Endodermal cell (in vitro differentiated cells): Measurements from ENCODE around the gene CCM2. TPM values are rescaled to one million over a fixed set of nuclear protein-coding genes. Genes with fewer than 3 reads are reported as not detected.
A peak's percentile ranks its signal among the peaks of the same experiment; 100 is the strongest.
"Not testable (repeated sequence)": the region's sequence is repeated elsewhere in the genome, so short reads cannot be mapped to it uniquely, and the experiment has no call there.

ENCODE experiments used
- DNase-seq: peaks from one replicate; pipeline ENCODE4 v3.0.0-alpha.2; 2017
- H3K27ac ChIP-seq: 2 replicates; pipeline ENCODE4 v1.5.1; 2013; ENCODE audit warnings: mild to moderate bottlenecking, low read depth, low read length, moderate library complexity
- H3K27me3 ChIP-seq: 2 replicates; pipeline ENCODE4 v1.6.1; 2013; ENCODE audit warnings: mild to moderate bottlenecking, low read length, moderate library complexity; ENCODE audit not compliant: insufficient read depth, control insufficient read depth, poor library complexity, severe bottlenecking
- H3K36me3 ChIP-seq: 2 replicates; pipeline ENCODE4 v1.7.0; 2013; ENCODE audit warnings: mild to moderate bottlenecking, low read length, moderate library complexity; ENCODE audit not compliant: control insufficient read depth, insufficient read depth
- H3K4me1 ChIP-seq: one replicate; pipeline ENCODE4 v1.7.0; 2013; ENCODE audit warnings: low read length; ENCODE audit not compliant: control insufficient read depth, insufficient read depth
- H3K4me3 ChIP-seq: 2 replicates; pipeline ENCODE4 v1.5.1; 2013; ENCODE audit warnings: mild to moderate bottlenecking, low read length, moderate library complexity
- H3K9ac ChIP-seq: 2 replicates; pipeline ENCODE4 v1.6.1; 2013; ENCODE audit warnings: mild to moderate bottlenecking, low read length, moderate library complexity; ENCODE audit not compliant: poor library complexity, severe bottlenecking; ENCODE audit errors: extremely low read depth
- H3K9me3 ChIP-seq: 2 replicates; pipeline ENCODE4 v1.6.1; 2013; ENCODE audit warnings: mild to moderate bottlenecking, low read length, moderate library complexity; ENCODE audit not compliant: control insufficient read depth
- H3K27ac Mint-ChIP-seq: 2 replicates; pipeline ENCODE4 v1.8.0; 2020; ENCODE audit warnings: mixed read lengths
- H3K27me3 Mint-ChIP-seq: 2 replicates; pipeline ENCODE4 v1.8.0; 2021; ENCODE audit warnings: mild to moderate bottlenecking, mixed read lengths; ENCODE audit not compliant: insufficient read depth
- H3K36me3 Mint-ChIP-seq: 2 replicates; pipeline ENCODE4 v1.8.0; 2020; ENCODE audit warnings: low read depth, mixed read lengths
- H3K4me1 Mint-ChIP-seq: 2 replicates; pipeline ENCODE4 v1.8.0; 2020; ENCODE audit warnings: mixed read lengths
- H3K4me3 Mint-ChIP-seq: 2 replicates; pipeline ENCODE4 v1.8.0; 2020; ENCODE audit warnings: mild to moderate bottlenecking, moderate library complexity, mixed read lengths
- H3K9me3 Mint-ChIP-seq: 2 replicates; pipeline ENCODE4 v1.8.0; 2020; ENCODE audit warnings: mild to moderate bottlenecking, mixed read lengths
- CTCF ChIP-seq: fragments of 200-600 bp; sonication (generic); conservative IDR thresholded peaks from 2 replicates; pipeline ENCODE4 v1.5.0; 2021; ENCODE audit warnings: antibody characterized with exemption, mild to moderate bottlenecking
- WGBS, 2 experiments: methylation state at CpG; one replicate each; pipeline versions ENCODE4 v1.1.5 to v1.1.7; 2013; ENCODE audit warnings: missing lambda C conversion rate in 2 of 2, mixed read lengths in 1 of 2; ENCODE audit not compliant: insufficient coverage in 1 of 2, insufficient read length in 1 of 2; 5-methylcytosine and 5-hydroxymethylcytosine counted together
- total RNA-seq, 2 donors: library from RNA; stranded (reverse); fragmentation: NEBNext Ultra II Directional in 1 of 2; extraction: Animal tissue kit (Norgen Biotek cat#: 25700) in 1 of 2; gene quantifications; 2 replicates in 1 of 2; 3 replicates in 1 of 2; pipeline ENCODE4 v1.2.1, GENCODE V29; 2021

Gene CCM2
- total RNA-seq, 2 donors from 2014 or later = 37.4 to 38.1 TPM

GRCh38 chr7:45032421-45032820 lies 32.4 kb downstream of the CCM2 start:
- Histone ChIP-seq H3K27me3 (no peaks in the 10 kb centered on the region), H3K36me3 (peaks cover 12% of the 10 kb centered on the region), H3K4me1 (peaks cover 3% of the 10 kb centered on the region), H3K9me3 (no peaks in the 10 kb centered on the region), H3K27ac (no peak overlapping the region), H3K9ac (no peak overlapping the region), H3K4me3 (no peak overlapping the region)
- TF ChIP-seq CTCF = no peak
- Mint-ChIP-seq H3K27me3 (no peaks in the 10 kb centered on the region), H3K27ac (peak overlapping the region; percentile 7), H3K9me3 (no peaks in the 10 kb centered on the region), H3K36me3 (peaks cover 16% of the 10 kb centered on the region), H3K4me3 (no peak overlapping the region), H3K4me1 (peaks cover 34% of the 10 kb centered on the region)
- no peak for DNase-seq
- 90% methylated on average over 4 of the region's 4 CpGs for WGBS, 2 experiments

- no peak overlapping the region for H3K27ac ChIP-seq
Measured at GRCh38 chr7:45033261-45033930, 33.4 kb downstream of the CCM2 start.

GRCh38 chr7:45033931-45034290 lies 33.9 kb downstream of the CCM2 start:
- Histone ChIP-seq H3K36me3 (peaks cover 14% of the 10 kb centered on the region), H3K4me3 (no peak overlapping the region), H3K9me3 (no peaks in the 10 kb centered on the region), H3K27me3 (no peaks in the 10 kb centered on the region), H3K9ac (no peak overlapping the region), H3K27ac (no peak overlapping the region), H3K4me1 (peaks cover 3% of the 10 kb centered on the region)
- no peaks in the 10 kb centered on the region for H3K27me3 Mint-ChIP-seq
- no peak for TF ChIP-seq CTCF
- no peak overlapping the region for H3K27ac Mint-ChIP-seq
- DNase-seq = no peak
- no peak overlapping the region for H3K4me3 Mint-ChIP-seq
- WGBS, 2 experiments = 92 to 93% methylated on average over 2 to 4 of the region's 4 CpGs
- H3K4me1 Mint-ChIP-seq = peaks cover 42% of the 10 kb centered on the region
- H3K9me3 Mint-ChIP-seq = no peaks in the 10 kb centered on the region
- peaks cover 17% of the 10 kb centered on the region for H3K36me3 Mint-ChIP-seq

More at GRCh38 chr7:45033261-45033930, 33.4 kb downstream of the CCM2 start:
- peaks cover 12% of the 10 kb centered on the region for H3K36me3 Mint-ChIP-seq
- H3K9me3 Mint-ChIP-seq = no peaks in the 10 kb centered on the region
- Histone ChIP-seq H3K36me3 (peaks cover 9% of the 10 kb centered on the region), H3K9me3 (no peaks in the 10 kb centered on the region), H3K9ac (no peak overlapping the region), H3K4me1 (peaks cover 3% of the 10 kb centered on the region), H3K27me3 (no peaks in the 10 kb centered on the region), H3K4me3 (no peak overlapping the region)
- H3K27ac Mint-ChIP-seq = no peak overlapping the region
- H3K4me1 Mint-ChIP-seq = peaks cover 42% of the 10 kb centered on the region
- H3K27me3 Mint-ChIP-seq = no peaks in the 10 kb centered on the region
- no peak overlapping the region for H3K4me3 Mint-ChIP-seq
- no peak for DNase-seq
- WGBS, 2 experiments = 88 to 93% methylated on average over 1 of the region's 1 CpG
- TF ChIP-seq CTCF = no peak

- H3K36me3 ChIP-seq = peaks cover 18% of the 10 kb centered on the region
- not testable (repeated sequence) for H3K4me3 Mint-ChIP-seq, H3K9ac ChIP-seq, H3K9me3 ChIP-seq, H3K9me3 Mint-ChIP-seq, H3K4me1 ChIP-seq, H3K4me3 ChIP-seq, DNase-seq, H3K27me3 Mint-ChIP-seq, H3K27ac Mint-ChIP-seq, H3K27ac ChIP-seq, H3K27me3 ChIP-seq
- peaks cover 20% of the 10 kb centered on the region for H3K36me3 Mint-ChIP-seq
- 85 to 88% methylated on average over 4 to 5 of the region's 5 CpGs for WGBS, 2 experiments
- peaks cover 42% of the 10 kb centered on the region for H3K4me1 Mint-ChIP-seq
Measured at GRCh38 chr7:45034710-45035109, 34.7 kb downstream of the CCM2 start.
